CD4-positive, alpha-beta memory T cell (primary cell): ENCODE data around the gene CD63. TPM values are rescaled to one million over a fixed set of nuclear protein-coding genes. Genes with fewer than 3 reads are reported as not detected.

ENCODE experiments used
- CTCF ChIA-PET: fragments of 350-600 bp; sonication (Branson Sonifier 250); formaldehyde crosslinking; loops from one replicate; lab custom pipeline; 2021; ENCODE audit warnings: inconsistent platforms; ENCODE audit not compliant: partially characterized antibody; lab: Charles Lee
- POLR2A ChIA-PET: fragments of 350-600 bp; sonication (Branson Sonifier 250); formaldehyde crosslinking; loops from one replicate; lab custom pipeline; 2021; ENCODE audit not compliant: partially characterized antibody; lab: Charles Lee
- DNase-seq, 5 donors: peaks; one replicate each; pipeline versions ENCODE4 v3.0.0 to v3.0.0-alpha.2; 2020 to 2022; ENCODE audit warnings: mixed read lengths in 1 of 5
- H3K27ac ChIP-seq: one replicate; pipeline ENCODE4 v1.7.0; 2013; ENCODE audit warnings: low read depth, low read length
- H3K27me3 ChIP-seq: 2 replicates; pipeline ENCODE4 v1.7.0; 2013; ENCODE audit warnings: mild to moderate bottlenecking, low read length, moderate library complexity; ENCODE audit not compliant: insufficient read depth
- H3K36me3 ChIP-seq: 2 replicates; pipeline ENCODE4 v1.7.0; 2013; ENCODE audit warnings: mild to moderate bottlenecking, low read length, moderate library complexity; ENCODE audit not compliant: insufficient read depth
- H3K4me1 ChIP-seq: 2 replicates; pipeline ENCODE4 v1.7.0; 2013; ENCODE audit warnings: mild to moderate bottlenecking, low read length, moderate library complexity; ENCODE audit not compliant: insufficient read depth
- H3K4me3 ChIP-seq, 2 donors: one replicate each; pipeline ENCODE4 v1.7.0; 2013; ENCODE audit warnings: low read length in 2 of 2, mild to moderate bottlenecking in 1 of 2
- H3K9me3 ChIP-seq, 2 donors: one replicate each; pipeline ENCODE4 v1.7.0; 2013; ENCODE audit warnings: low read length in 2 of 2, control low read depth in 1 of 2; ENCODE audit not compliant: control insufficient read depth in 1 of 2
- H3K27ac Mint-ChIP-seq, 7 donors: one replicate each; pipeline ENCODE4 v1.8.0; 2020 to 2021; ENCODE audit warnings: mixed read lengths in 7 of 7, mild to moderate bottlenecking in 6 of 7, inconsistent platforms in 3 of 7, moderate library complexity in 3 of 7
- H3K27me3 Mint-ChIP-seq, 2 donors: one replicate each; pipeline ENCODE4 v1.8.0; 2020 to 2021; ENCODE audit warnings: mixed read lengths in 2 of 2
- H3K36me3 Mint-ChIP-seq, 2 donors: one replicate each; pipeline ENCODE4 v1.8.0; 2020 to 2021; ENCODE audit warnings: mixed read lengths in 2 of 2, inconsistent platforms in 1 of 2, mild to moderate bottlenecking in 1 of 2
- H3K4me1 Mint-ChIP-seq, 4 donors: one replicate each; pipeline ENCODE4 v1.8.0; 2020 to 2021; ENCODE audit warnings: mixed read lengths in 4 of 4, mild to moderate bottlenecking in 1 of 4
- H3K4me3 Mint-ChIP-seq, 8 donors: one replicate each; pipeline ENCODE4 v1.8.0; 2020 to 2021; ENCODE audit warnings: mixed read lengths in 8 of 8, mild to moderate bottlenecking in 7 of 8, moderate library complexity in 6 of 8, inconsistent platforms in 3 of 8
- H3K9me3 Mint-ChIP-seq, 8 donors: one replicate each; pipeline ENCODE4 v1.8.0; 2020 to 2021; ENCODE audit warnings: mixed read lengths in 8 of 8, mild to moderate bottlenecking in 5 of 8, inconsistent platforms in 3 of 8, moderate library complexity in 1 of 8
- intact Hi-C: fragments of 100-400 bp; cut with micrococcal nuclease; formaldehyde crosslinking; loops from one replicate; pipeline ENCODE4 v1.15.1; 2023
- polyA plus RNA-seq, 2 donors: library from polyadenylated mRNA; unstranded; fragments of 300-500 nt; fragmentation: Illumina TruSeq; gene quantifications; one replicate each; pipeline ENCODE4 v1.2.3, GENCODE V29; 2021
- total RNA-seq, 2 experiments: library from RNA; stranded (reverse); gene quantifications; one replicate each; pipeline ENCODE4 v1.2.3, GENCODE V29; 2021

The CD63 gene
- total and polyA plus RNA-seq, 4 experiments from 2014 or later, result 76.4 to 349 (median 135) TPM

DNA sequence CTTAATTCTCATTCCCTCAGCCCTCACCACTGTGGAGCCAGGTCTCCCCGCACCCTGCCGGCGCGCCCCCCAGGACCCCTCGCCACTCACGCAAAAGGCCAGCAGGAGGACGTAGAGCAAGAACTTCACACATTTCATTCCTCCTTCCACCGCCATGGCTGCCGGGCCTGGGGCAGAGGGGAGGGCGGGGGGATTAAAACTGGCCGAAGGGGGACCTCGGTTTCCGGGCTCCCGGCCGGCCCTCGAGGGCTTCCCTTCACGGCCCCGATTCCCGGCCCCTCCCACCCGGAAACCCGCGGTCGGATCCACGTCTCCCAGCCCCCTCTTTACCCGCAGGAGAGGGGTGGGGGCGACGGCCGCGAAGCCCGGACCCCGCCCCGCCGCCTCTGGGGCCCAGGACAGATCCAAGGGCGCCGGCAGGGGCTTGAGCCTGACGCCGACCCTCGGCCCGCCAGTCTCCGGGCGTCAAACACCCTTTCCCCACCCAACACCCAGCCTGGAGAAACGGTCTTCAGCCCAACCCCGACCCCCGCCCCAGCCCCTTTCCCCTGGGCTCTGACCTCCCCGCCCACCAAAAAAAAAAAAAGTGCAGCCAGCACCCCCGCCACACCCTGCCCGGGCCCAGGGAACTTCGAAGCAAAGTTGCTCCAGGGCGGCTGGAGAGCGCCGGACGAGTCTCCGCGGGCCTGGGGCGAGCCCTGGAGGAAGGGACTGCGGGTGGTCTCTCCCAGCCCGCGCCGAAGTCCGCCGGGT is 447 bp downstream of the CD63 start:
- Histone ChIP-seq H3K27me3 (no peaks in the 10 kb centered on the region), H3K4me3 (peak overlapping the region in 1 of 2 donors; percentile 86), H3K4me1 (peaks cover 28% of the 10 kb centered on the region), H3K36me3 (no peaks in the 10 kb centered on the region), H3K27ac (peak overlapping the region; percentile 60), H3K9me3 (no peaks in the 10 kb centered on the region)
- peaks cover 33 to 52% (median 42%) of the 10 kb centered on the region in 4 donors for H3K4me1 Mint-ChIP-seq
- peak overlapping the region; percentile 70 to 93 (median 88) for H3K27ac Mint-ChIP-seq
- ChIA-PET POLR2A (interaction anchor here (0.8 to 3.5 kb wide), 11 partner anchors 9 to 493 kb away, joined by 3 to 42 read pairs (median 5); partner anchors contain the start of genes BLOC1S1, GDF11, PYM1 and RDH5), CTCF (interaction anchor here (0.8 to 4.7 kb wide), 3 partner anchors 11 to 211 kb away, joined by 3 to 57 read pairs (median 9); partner anchors contain the start of gene BLOC1S1)
- intact Hi-C loops, result no loop called here
- DNase-seq, result no peak
- H3K27me3 Mint-ChIP-seq, result no peaks in the 10 kb centered on the region
- H3K9me3 Mint-ChIP-seq, result peaks cover 0 to 1% (median 0%) of the 10 kb centered on the region in 8 donors
- peak overlapping the region; percentile 69 to 87 (median 84) for H3K4me3 Mint-ChIP-seq
- peaks cover 4 to 18% of the 10 kb centered on the region in 2 donors for H3K36me3 Mint-ChIP-seq

DNA sequence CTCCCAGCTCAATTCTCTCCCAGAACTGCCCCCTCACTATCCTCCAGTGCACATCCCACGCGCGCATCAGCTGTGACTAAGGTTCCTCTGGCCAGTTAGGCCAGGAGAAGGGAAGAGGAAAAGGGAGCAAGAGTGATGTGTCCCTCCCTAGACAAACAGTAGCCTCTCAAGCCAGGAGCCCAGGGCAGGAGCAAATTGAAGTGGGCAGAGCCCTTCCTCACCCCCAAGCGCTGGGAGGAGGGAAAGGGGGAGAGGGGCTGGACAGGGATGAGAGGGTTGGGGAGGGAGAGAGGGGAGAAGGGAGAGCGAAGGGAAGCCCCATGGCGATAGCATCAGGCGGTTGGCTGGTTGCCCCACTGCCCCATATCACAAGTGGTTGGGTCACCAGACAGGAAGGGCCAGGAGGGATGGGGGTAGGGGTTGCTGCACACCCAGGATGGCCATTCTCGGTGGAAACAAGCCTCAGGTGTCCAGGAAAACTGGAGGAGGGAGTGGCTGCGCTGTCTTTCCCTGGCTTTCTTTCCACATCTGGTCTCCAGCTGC is 1.1 kb downstream of the CD63 start:
- Histone ChIP-seq H3K27me3 (no peaks in the 10 kb centered on the region), H3K36me3 (no peaks in the 10 kb centered on the region), H3K27ac (peak overlapping the region; percentile 60), H3K9me3 (no peaks in the 10 kb centered on the region), H3K4me1 (peaks cover 28% of the 10 kb centered on the region), H3K4me3 (peak overlapping the region in 1 of 2 donors; percentile 86)
- DNase-seq, result no peak
- peaks cover 4 to 18% of the 10 kb centered on the region in 2 donors for H3K36me3 Mint-ChIP-seq
- peaks cover 0 to 1% (median 0%) of the 10 kb centered on the region in 8 donors for H3K9me3 Mint-ChIP-seq
- H3K4me3 Mint-ChIP-seq, result peak overlapping the region; percentile 69 to 87 (median 84)
- intact Hi-C loops, result no loop called here
- H3K4me1 Mint-ChIP-seq, result peaks cover 33 to 52% (median 42%) of the 10 kb centered on the region in 4 donors
- CTCF ChIA-PET, result interaction anchor here (4.7 kb wide), 1 partner anchor 12 kb away, joined by 57 read pairs; no protein-coding TSS in a partner anchor
- H3K27me3 Mint-ChIP-seq, result no peaks in the 10 kb centered on the region
- POLR2A ChIA-PET, result interaction anchor here (1.3 to 3.5 kb wide), 3 partner anchors 8 to 11 kb away, joined by 3 to 42 read pairs (median 5); partner anchors contain the start of gene BLOC1S1
- peak overlapping the region; percentile 80 to 93 (median 88) for H3K27ac Mint-ChIP-seq

DNA sequence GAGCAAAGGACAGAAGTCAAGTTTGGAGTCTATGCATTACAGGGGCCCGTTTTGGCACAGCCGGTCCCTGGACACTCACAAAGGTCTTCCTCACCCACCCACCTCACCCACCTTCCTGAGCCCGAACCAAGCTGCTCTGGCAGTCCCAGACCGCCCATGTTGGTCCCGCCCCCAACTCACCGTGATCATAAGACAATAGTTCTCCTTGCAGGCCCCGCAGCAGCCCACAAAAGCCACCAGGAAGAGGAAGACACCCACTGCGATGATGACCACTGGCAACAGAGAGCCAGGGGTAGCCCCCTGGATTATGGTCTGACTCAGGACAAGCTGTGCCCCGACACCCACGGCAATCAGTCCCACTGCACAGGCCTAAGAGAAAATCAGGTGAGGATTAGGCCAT is 1.8 kb downstream of the CD63 start:
- Histone ChIP-seq H3K9me3 (no peaks in the 10 kb centered on the region), H3K4me3 (no peak overlapping the region), H3K36me3 (no peaks in the 10 kb centered on the region), H3K27ac (peak overlapping the region; percentile 60), H3K27me3 (no peaks in the 10 kb centered on the region), H3K4me1 (peaks cover 28% of the 10 kb centered on the region)
- Mint-ChIP-seq H3K9me3 (peaks cover 0 to 1% (median 0%) of the 10 kb centered on the region in 8 donors), H3K36me3 (peaks cover 4 to 18% of the 10 kb centered on the region in 2 donors), H3K27ac (peak overlapping the region; percentile 80 to 93 (median 88)), H3K4me3 (peak overlapping the region; percentile 69 to 87 (median 84)), H3K4me1 (peaks cover 32 to 52% (median 42%) of the 10 kb centered on the region in 4 donors), H3K27me3 (no peaks in the 10 kb centered on the region)
- POLR2A ChIA-PET, result interaction anchor here (1.3 to 3.5 kb wide), 3 partner anchors 8 to 11 kb away, joined by 3 to 42 read pairs (median 5); partner anchors contain the start of gene BLOC1S1
- CTCF ChIA-PET, result interaction anchor here (4.7 kb wide), 1 partner anchor 12 kb away, joined by 57 read pairs; no protein-coding TSS in a partner anchor
- intact Hi-C loops, result no loop called here
- DNase-seq, result no peak

DNA sequence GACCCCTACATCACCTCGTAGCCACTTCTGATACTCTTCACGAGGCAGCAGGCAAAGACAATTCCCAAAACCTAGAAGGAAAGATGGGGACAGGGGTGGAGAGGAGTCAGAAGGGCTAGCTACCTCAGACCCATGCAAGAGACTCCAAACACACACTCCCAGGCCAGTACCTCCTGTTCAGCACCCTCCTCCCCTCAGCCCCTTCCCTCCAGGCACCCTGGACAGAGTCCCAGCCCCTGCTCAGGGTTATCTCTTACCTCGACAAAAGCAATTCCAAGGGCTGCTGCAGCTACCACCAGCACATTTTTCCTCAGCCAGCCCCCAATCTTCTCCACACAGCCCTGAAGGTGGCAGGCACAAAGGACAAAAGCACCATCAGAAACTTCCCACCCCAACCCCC is 3.3 kb downstream of the CD63 start:
- H3K4me3 ChIP-seq, result no peak overlapping the region
- intact Hi-C loops, result no loop called here
- Mint-ChIP-seq H3K27me3 (no peaks in the 10 kb centered on the region), H3K9me3 (peaks cover 0 to 1% (median 0%) of the 10 kb centered on the region in 8 donors), H3K27ac (peak overlapping the region in 5 of 7 donors; percentile 29 to 85 (median 82)), H3K4me3 (peak overlapping the region in 2 of 8 donors; percentile 39 to 61), H3K4me1 (peaks cover 30 to 56% (median 42%) of the 10 kb centered on the region in 4 donors), H3K36me3 (peaks cover 4 to 20% of the 10 kb centered on the region in 2 donors)
- H3K4me1 ChIP-seq, result peaks cover 32% of the 10 kb centered on the region
- H3K9me3 ChIP-seq, result no peaks in the 10 kb centered on the region
- no peak for DNase-seq
- POLR2A ChIA-PET, result interaction anchor here (0.9 to 3.8 kb wide), 6 partner anchors 8 to 248 kb away, joined by 3 to 27 read pairs (median 4); partner anchors contain the start of gene BLOC1S1
- H3K27me3 ChIP-seq, result no peaks in the 10 kb centered on the region
- H3K36me3 ChIP-seq, result peaks cover 6% of the 10 kb centered on the region
- CTCF ChIA-PET, result interaction anchor here (0.8 to 4.8 kb wide), 7 partner anchors 9 to 271 kb away, joined by 3 to 61 read pairs (median 3); partner anchors contain the start of gene BLOC1S1
- H3K27ac ChIP-seq, result no peak overlapping the region

DNA sequence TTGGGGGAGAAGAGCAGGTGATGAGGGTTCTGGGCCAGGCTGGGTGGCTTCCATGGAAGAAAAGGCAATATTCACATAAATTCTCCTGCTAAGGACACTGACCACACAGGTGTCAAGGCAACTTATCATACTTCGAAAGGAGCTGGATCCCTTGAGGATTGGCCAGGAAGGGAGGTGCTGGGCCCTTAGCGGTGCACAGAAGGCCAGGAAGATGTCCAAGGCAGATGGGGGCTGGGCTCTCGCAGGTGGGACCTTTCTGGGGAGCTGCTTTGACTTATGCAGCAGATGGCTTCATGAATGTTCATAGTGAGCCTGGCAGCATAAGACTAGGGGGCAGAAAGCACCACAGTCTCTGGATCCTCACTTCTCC is 3.9 kb downstream of the CD63 start:
- Mint-ChIP-seq H3K9me3 (peaks cover 0 to 1% (median 0%) of the 10 kb centered on the region in 8 donors), H3K36me3 (peaks cover 4 to 23% of the 10 kb centered on the region in 2 donors), H3K4me1 (peaks cover 24 to 54% (median 38%) of the 10 kb centered on the region in 4 donors), H3K27me3 (no peaks in the 10 kb centered on the region), H3K27ac (peak overlapping the region; percentile 19 to 86 (median 79)), H3K4me3 (peak overlapping the region in 2 of 8 donors; percentile 27 to 61)
- no peak for DNase-seq
- Histone ChIP-seq H3K4me1 (peaks cover 30% of the 10 kb centered on the region), H3K4me3 (no peak overlapping the region), H3K27me3 (no peaks in the 10 kb centered on the region), H3K9me3 (no peaks in the 10 kb centered on the region), H3K27ac (no peak overlapping the region), H3K36me3 (peaks cover 12% of the 10 kb centered on the region)
- POLR2A ChIA-PET, result interaction anchor here (0.9 to 3.8 kb wide), 6 partner anchors 9 to 249 kb away, joined by 3 to 27 read pairs (median 4); partner anchors contain the start of gene BLOC1S1
- CTCF ChIA-PET, result interaction anchor here (0.8 to 4.8 kb wide), 9 partner anchors 9 to 316 kb away, joined by 3 to 61 read pairs (median 3); partner anchors contain the start of genes BLOC1S1 and ORMDL2
- intact Hi-C loops, result loop anchor here (1.0 kb wide), 1 partner anchor 12 kb away; no protein-coding TSS in a partner anchor

DNA sequence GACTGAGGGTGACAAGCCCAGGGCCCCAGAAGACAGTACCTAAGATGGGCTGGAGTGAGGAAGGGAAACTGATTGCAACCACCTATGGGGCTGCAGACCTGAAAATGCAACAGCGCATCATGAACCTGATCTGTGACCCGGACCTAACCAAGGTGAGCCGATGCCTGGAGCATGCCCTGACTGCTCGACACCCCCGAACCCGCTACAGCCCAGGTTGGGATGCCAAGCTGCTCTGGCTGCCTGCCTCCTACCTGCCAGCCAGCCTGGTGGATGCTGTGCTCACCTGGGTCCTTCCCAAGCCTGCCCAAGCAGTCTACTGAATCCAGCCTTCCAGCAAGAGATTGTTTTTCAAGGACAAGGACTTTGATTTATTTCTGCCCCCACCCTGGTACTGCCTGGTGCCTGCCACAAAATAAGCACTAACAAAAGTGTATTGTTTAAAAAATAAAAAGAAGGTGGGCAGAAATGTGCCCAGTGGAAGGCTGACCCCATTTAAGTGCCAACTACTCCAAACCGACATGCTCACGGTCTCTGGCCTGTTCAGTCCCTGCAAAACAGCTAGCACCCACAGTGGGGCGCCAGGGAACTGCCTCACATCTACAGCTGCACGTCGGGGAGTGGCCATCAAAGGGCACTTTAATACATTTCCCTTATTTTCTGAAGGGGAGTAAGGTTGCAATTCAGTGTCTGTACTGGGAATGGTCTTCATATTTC is 4.4 kb downstream of the CD63 start:
- peak overlapping the region; percentile 19 to 86 (median 79) for H3K27ac Mint-ChIP-seq
- DNase-seq, result peak; percentile 51 to 62 (median 60)
- peaks cover 21 to 49% (median 33%) of the 10 kb centered on the region in 4 donors for H3K4me1 Mint-ChIP-seq
- H3K9me3 ChIP-seq, result no peaks in the 10 kb centered on the region
- no peaks in the 10 kb centered on the region for H3K27me3 Mint-ChIP-seq
- peaks cover 15% of the 10 kb centered on the region for H3K36me3 ChIP-seq
- ChIA-PET CTCF (interaction anchor here (0.8 to 4.8 kb wide), 9 partner anchors 8 to 316 kb away, joined by 3 to 61 read pairs (median 3); partner anchors contain the start of genes BLOC1S1 and ORMDL2), POLR2A (interaction anchor here (0.9 to 3.8 kb wide), 6 partner anchors 9 to 249 kb away, joined by 3 to 27 read pairs (median 4); partner anchors contain the start of gene BLOC1S1)
- no peak overlapping the region for H3K27ac ChIP-seq
- peaks cover 25% of the 10 kb centered on the region for H3K4me1 ChIP-seq
- intact Hi-C loops, result loop anchor here (1.0 kb wide), 1 partner anchor 13 kb away; no protein-coding TSS in a partner anchor
- peaks cover 0 to under 1% (median 0%) of the 10 kb centered on the region in 8 donors for H3K9me3 Mint-ChIP-seq
- no peaks in the 10 kb centered on the region for H3K27me3 ChIP-seq
- peak overlapping the region in 2 of 8 donors; percentile 13 to 27 for H3K4me3 Mint-ChIP-seq
- H3K4me3 ChIP-seq, result no peak overlapping the region
- peaks cover 4 to 22% of the 10 kb centered on the region in 2 donors for H3K36me3 Mint-ChIP-seq
